NCI-H82 (cell line): Measurements from ENCODE around the gene SEBOX.

Experiments
- DNase-seq: peaks from one replicate; lab custom pipeline; 2025; lab: John Stamatoyannopoulos, UW

SEBOX gene

GRCh38 chr17:28392491-28392890 lies 27.5 kb upstream of the SEBOX start:
- no peak for DNase-seq

GRCh38 chr17:28391401-28391800 lies 26.4 kb upstream of the SEBOX start:
- DNase-seq: no peak

GRCh38 chr17:28390984-28391383 lies 26.0 kb upstream of the SEBOX start:
- no peak for DNase-seq

- DNase-seq: no peak
Measured at GRCh38 chr17:28390563-28390962, 25.6 kb upstream of the SEBOX start.

GRCh38 chr17:28390141-28390540 lies 25.1 kb upstream of the SEBOX start:
- no peak for DNase-seq

- no peak for DNase-seq
Measured at GRCh38 chr17:28388106-28388505, 23.1 kb upstream of the SEBOX start.

- DNase-seq: no peak
Measured at GRCh38 chr17:28386391-28386790, 21.4 kb upstream of the SEBOX start.

- no peak for DNase-seq
Measured at GRCh38 chr17:28385406-28385805, 20.4 kb upstream of the SEBOX start.

GRCh38 chr17:28385037-28385400 lies 20.0 kb upstream of the SEBOX start:
- DNase-seq: no peak

- DNase-seq: no peak
Measured at GRCh38 chr17:28384281-28385036, 19.5 kb upstream of the SEBOX start.

GRCh38 chr17:28381141-28381825 lies 16.3 kb upstream of the SEBOX start:
- no peak for DNase-seq

- peak; percentile 35 for DNase-seq
Measured at GRCh38 chr17:28379814-28380801, 15.1 kb upstream of the SEBOX start.

GRCh38 chr17:28372945-28373274 lies 7.9 kb upstream of the SEBOX start:
- DNase-seq: peak; percentile 24

GRCh38 chr17:28372203-28372944 lies 7.4 kb upstream of the SEBOX start:
- DNase-seq: peak; percentile 71

GRCh38 chr17:28371245-28372202 lies 6.5 kb upstream of the SEBOX start, which contains the start of gene SARM1:
TSS of gene SARM1 (plus strand) at chr17:28371694. CDS start at chr17:28372033, 339 bp downstream.
- peak; percentile 100 for DNase-seq

- no peak for DNase-seq
Measured at GRCh38 chr17:28370744-28371103, 5.7 kb upstream of the SEBOX start.

- DNase-seq: peak; percentile 98
Measured at GRCh38 chr17:28370035-28370743, 5.2 kb upstream of the SEBOX start, which contains the start of gene VTN. TSS of gene VTN (minus strand) at chr17:28370307. CDS start at chr17:28370203, 104 bp downstream.

- DNase-seq: peak; percentile 58
Measured at GRCh38 chr17:28369684-28370034, 4.7 kb upstream of the SEBOX start.

- no peak for DNase-seq
Measured at GRCh38 chr17:28368915-28369683, 4.1 kb upstream of the SEBOX start.
